GM12878 (cell line): ENCODE data around the gene SCN10A. TPM values are rescaled to one million over a fixed set of nuclear protein-coding genes. Genes with fewer than 3 reads are reported as not detected.

Source experiments
- ATAC-seq: fragments of 200-7000 bp; cut with Tn5 transposase; 3 replicates; pipeline ENCODE4 v1.9.1; 2020; ENCODE audit warnings: mild to moderate bottlenecking, moderate library complexity
- BruUV-seq: library from RNA; stranded (reverse); fragments of 400-500 nt; replicated peaks from 2 replicates; lab custom pipeline; 2021; lab: Mats Ljungman, UMichigan
- CTCF ChIA-PET: fragments of 300-600 bp; sonication (Branson Sonifier 250); formaldehyde crosslinking; extraction: SDS; loops from one replicate; lab custom pipeline; 2021; ENCODE audit warnings: inconsistent platforms; lab: Yijun Ruan, JAX
- POLR2A ChIA-PET: fragments of 350-600 bp; formaldehyde crosslinking; extraction: SDS; loops from one replicate; lab custom pipeline; 2021; ENCODE audit warnings: inconsistent platforms; lab: Charles Lee
- RAD21 ChIA-PET: fragments of 300-600 bp; sonication (Branson Sonifier 250); formaldehyde crosslinking; loops from one replicate; lab custom pipeline; 2023; ENCODE audit warnings: antibody characterized with exemption; ENCODE audit not compliant: unreplicated experiment; lab: Charles Lee
- SMC1A ChIA-PET: fragments of 300-600 bp; sonication (Branson Sonifier 250); formaldehyde crosslinking; loops from one replicate; lab custom pipeline; 2023; ENCODE audit not compliant: unreplicated experiment, uncharacterized antibody; lab: Charles Lee
- DNase-seq: peaks from one replicate; pipeline ENCODE4 v3.0.0-alpha.2; 2011; ENCODE audit warnings: low read depth, low spot score
- FAIRE-seq: peaks from 3 replicates; lab custom pipeline; 2011; peaks lifted over from hg19 to GRCh38; lab: Jason Lieb, UNC
- H2AFZ ChIP-seq: 2 replicates; pipeline ENCODE4 v1.6.0; 2011; ENCODE audit warnings: low read depth, low read length, control low read depth; ENCODE audit not compliant: control insufficient read depth
- H3K27ac ChIP-seq: 2 replicates; pipeline ENCODE4 v1.5.1; 2011; ENCODE audit warnings: control low read depth; ENCODE audit not compliant: control insufficient read depth, insufficient read depth
- H3K27me3 ChIP-seq, 2 experiments: replicated peaks in 1 of 2; 2 replicates each; pipeline versions ENCODE4 v1.6.0 to v1.6.1; 2011; ENCODE audit warnings: low read length in 1 of 2; ENCODE audit not compliant: control insufficient read depth in 2 of 2, insufficient read depth in 2 of 2
- H3K36me3 ChIP-seq, 2 experiments: 2 replicates each; pipeline ENCODE4 v1.5.1; 2011; ENCODE audit warnings: low read length in 1 of 2; ENCODE audit not compliant: control insufficient read depth in 2 of 2, insufficient read depth in 2 of 2
- H3K4me1 ChIP-seq: 2 replicates; pipeline ENCODE4 v1.6.1; 2011; ENCODE audit warnings: mild to moderate bottlenecking, low read length, moderate library complexity, mixed read lengths; ENCODE audit not compliant: control insufficient read depth, insufficient read depth
- H3K4me2 ChIP-seq: 2 replicates; pipeline ENCODE4 v1.6.0; 2011; ENCODE audit warnings: control low read depth; ENCODE audit not compliant: control insufficient read depth, insufficient read depth
- H3K4me3 ChIP-seq: fragments of 200-600 bp; sonication (generic); 2 replicates; pipeline ENCODE4 v1.5.1; 2016
- H3K79me2 ChIP-seq: 2 replicates; pipeline ENCODE4 v1.6.0; 2011; ENCODE audit warnings: low read length; ENCODE audit not compliant: control insufficient read depth, insufficient read depth
- H3K9ac ChIP-seq: 2 replicates; pipeline ENCODE4 v1.8.0; 2011; ENCODE audit warnings: low read length, control low read depth, mixed read lengths; ENCODE audit not compliant: control insufficient read depth, insufficient read depth
- H3K9me3 ChIP-seq: replicated peaks from 3 replicates; pipeline ENCODE4 v1.5.1; 2011; ENCODE audit warnings: mild to moderate bottlenecking, low read length; ENCODE audit not compliant: control insufficient read depth, insufficient read depth
- H4K20me1 ChIP-seq: 2 replicates; pipeline ENCODE4 v1.6.0; 2011; ENCODE audit not compliant: control insufficient read depth, insufficient read depth
- BACH1 ChIP-seq: fragments of 450-650 bp; IDR thresholded peaks from 2 replicates; pipeline ENCODE4 v1.6.1; 2017; ENCODE audit warnings: mild to moderate bottlenecking, borderline replicate concordance
- FOXK2 ChIP-seq: fragments of 450-650 bp; IDR thresholded peaks from 2 replicates; pipeline ENCODE4 v1.6.1; 2017; ENCODE audit warnings: mild to moderate bottlenecking, moderate library complexity
- FOXM1 ChIP-seq: IDR thresholded peaks from 2 replicates; pipeline ENCODE4 v1.6.1; 2012; ENCODE audit warnings: low read depth, mild to moderate bottlenecking, inconsistent platforms, low read length, moderate library complexity
- GABPA ChIP-seq: IDR thresholded peaks from 2 replicates; pipeline ENCODE4 v1.6.1; 2014; ENCODE audit warnings: antibody characterized with exemption, low read depth, mild to moderate bottlenecking, inconsistent platforms
- HDAC6 ChIP-seq: fragments of 200-600 bp; sonication (generic); IDR thresholded peaks from one replicate; pipeline ENCODE4 v1.8.0; 2017; ENCODE audit warnings: antibody characterized with exemption; ENCODE audit not compliant: unreplicated experiment
- IKZF2 ChIP-seq, 2 experiments: fragments of 450-650 bp; IDR thresholded peaks; 2 replicates each; pipeline ENCODE4 v1.6.1; 2017; ENCODE audit warnings: mild to moderate bottlenecking in 2 of 2, moderate library complexity in 2 of 2
- IRF4 ChIP-seq: IDR thresholded peaks from 2 replicates; pipeline ENCODE4 v1.6.1; 2011; ENCODE audit warnings: low read depth, low read length
- JUNB ChIP-seq: IDR thresholded peaks from 2 replicates; pipeline ENCODE4 v1.6.1; 2016; ENCODE audit warnings: antibody characterized with exemption, mild to moderate bottlenecking
- NR2F1 ChIP-seq: fragments of 450-650 bp; conservative IDR thresholded peaks from 2 replicates; pipeline ENCODE4 v1.6.1; 2017; ENCODE audit warnings: mild to moderate bottlenecking
- PML ChIP-seq: IDR thresholded peaks from 2 replicates; pipeline ENCODE4 v1.6.1; 2012; ENCODE audit warnings: low read length, inconsistent platforms
- POLR2A ChIP-seq: IDR thresholded peaks from 2 replicates; pipeline ENCODE4 v1.6.1; 2011; ENCODE audit warnings: low read depth, mild to moderate bottlenecking, low read length
- RB1 ChIP-seq: fragments of 450-650 bp; formaldehyde crosslinking; IDR thresholded peaks from 2 replicates; pipeline ENCODE4 v1.6.1; 2017; ENCODE audit warnings: mild to moderate bottlenecking, borderline replicate concordance
- RBBP5 ChIP-seq: fragments of 200-600 bp; sonication (generic); conservative IDR thresholded peaks from 2 replicates; pipeline ENCODE4 v1.6.1; 2016
- RCOR1 ChIP-seq: conservative IDR thresholded peaks from 2 replicates; pipeline ENCODE4 v1.6.1; 2012; ENCODE audit warnings: low read depth, low read length, improper control_type of control experiment
- SMAD1 ChIP-seq: fragments of 450-650 bp; IDR thresholded peaks from 2 replicates; pipeline ENCODE4 v1.6.1; 2018; ENCODE audit warnings: mild to moderate bottlenecking, low read depth; ENCODE audit not compliant: partially characterized antibody
- SP1 ChIP-seq: IDR thresholded peaks from one replicate; pipeline ENCODE4 v1.6.1; 2011; ENCODE audit warnings: low read depth, low read length
- SUPT20H ChIP-seq: IDR thresholded peaks from 2 replicates; pipeline ENCODE4 v1.6.1; 2011; ENCODE audit warnings: low read depth, mild to moderate bottlenecking, low read length, moderate library complexity, borderline replicate concordance; ENCODE audit not compliant: control insufficient read depth
- ZNF217 ChIP-seq: fragments of 450-650 bp; IDR thresholded peaks from 2 replicates; pipeline ENCODE4 v1.6.1; 2017; ENCODE audit warnings: antibody characterized with exemption, mild to moderate bottlenecking
- ZZZ3 ChIP-seq: IDR thresholded peaks from 2 replicates; pipeline ENCODE4 v1.6.1; 2011; ENCODE audit warnings: low read depth; ENCODE audit not compliant: control insufficient read depth, insufficient read length
- WGBS: methylation state at CpG from one replicate; pipeline ENCODE4 v1.1.6; 2016; ENCODE audit warnings: low lambda C conversion rate; ENCODE audit not compliant: insufficient replicate concordance, insufficient coverage; ENCODE audit errors: missing lambda C conversion rate; 5-methylcytosine and 5-hydroxymethylcytosine counted together
- in situ Hi-C: fragments of 300-500 bp; cut with MboI; formaldehyde crosslinking; loops from 9 replicates; pipeline ENCODE4 v1.14.3; 2018; ENCODE audit warnings: mixed read lengths
- intact Hi-C: fragments of 100-400 bp; cut with micrococcal nuclease; formaldehyde crosslinking; loops from one replicate; pipeline ENCODE4 v1.14.2; 2022; ENCODE audit not compliant: unreplicated experiment
- polyA plus RNA-seq, 11 experiments: library from polyadenylated mRNA; depleted of rRNA in 4 of 11; unstranded in 6 of 11; stranded (reverse) in 5 of 11; fragments of >200 nt; fragmentation: Nextera tagmentation in 4 of 11; fragmentation: Illumina TruSeq in 1 of 11; extraction: Ambion mirVana in 4 of 11; extraction: Trizol in 1 of 11; gene quantifications; 1 replicate in 1 of 11; 2 replicates in 10 of 11; pipeline versions ENCODE4 v1.2.1 to v1.2.3, GENCODE V29; 2011 to 2016; ENCODE audit warnings: inconsistent platforms in 2 of 11, missing spikeins in 2 of 11, low read depth in 1 of 11
- total RNA-seq, 4 experiments: library from RNA; depleted of rRNA in 3 of 4; stranded (reverse); fragments of >200 nt in 3 of 4; fragmentation: Illumina TruSeq in 1 of 4; extraction: Trizol in 1 of 4; gene quantifications; 2 replicates each; pipeline versions ENCODE4 v1.2.1 to v1.2.3, GENCODE V29; 2013 to 2021

SCN10A gene
- total and polyA plus RNA-seq, 10 of the 15 experiments (the other 5 are each of a cell fraction or from before 2014, with no cell fraction given) = not detected

DNA sequence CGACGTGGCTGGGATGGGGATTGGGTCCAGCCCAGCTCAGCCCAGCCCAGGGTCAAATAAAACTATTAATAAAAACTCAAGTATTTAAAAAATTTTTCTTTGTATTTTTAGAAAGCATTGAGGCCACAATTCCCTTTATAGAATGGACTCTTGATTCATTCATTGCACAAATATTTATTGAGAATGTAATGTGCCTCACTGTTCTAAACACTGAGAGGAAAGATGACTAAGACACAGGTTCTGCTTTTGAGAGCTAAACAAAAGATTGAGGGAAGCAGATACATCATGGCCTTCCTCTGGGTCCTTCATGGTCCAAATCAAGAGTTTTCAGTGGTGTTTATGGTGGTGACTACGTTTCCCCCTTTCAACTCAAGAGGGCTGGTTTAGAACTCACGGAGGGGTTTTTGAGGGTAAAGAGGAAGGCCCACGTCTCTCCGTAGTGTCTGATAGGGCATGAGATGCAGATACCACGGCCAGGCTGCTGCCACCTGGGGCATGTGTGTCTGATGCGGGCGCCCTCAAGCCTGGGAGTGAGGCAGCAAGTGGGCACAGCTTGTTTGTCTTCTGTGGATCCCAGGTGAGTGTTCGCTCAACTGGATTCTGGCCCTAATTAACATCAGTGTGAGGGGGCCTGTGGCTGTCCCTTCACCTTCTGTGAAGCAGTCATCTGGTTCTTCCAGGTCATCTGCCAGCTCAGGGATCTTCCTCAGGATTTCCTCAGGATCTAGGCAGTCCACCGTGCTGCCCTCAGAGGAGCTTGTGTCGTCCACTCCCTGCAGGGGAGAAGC lies 93.0 kb downstream of the SCN10A start:
- H3K4me1 ChIP-seq = no peaks in the 10 kb centered on the region
- no peak for TF ChIP-seq IKZF2 (IDR thresholded peaks at IDR 0.05)
- TF ChIP-seq, all 136 proteins: peak for 0
- ChIA-PET SMC1A (no interaction called here), CTCF (no interaction called here), RAD21 (no interaction called here), POLR2A (no interaction called here)
- DNase-seq = no peak
- no peak overlapping the region for H3K27ac ChIP-seq
- H3K36me3 ChIP-seq = no peaks in the 10 kb centered on the region
- no peak for ATAC-seq
- in situ Hi-C loops (no loop called here), intact Hi-C loops (no loop called here)
- no peak overlapping the region for H2AFZ ChIP-seq
- WGBS = 13% methylated on average over 12 of the region's 12 CpGs
- no peak overlapping the region for H3K4me2 ChIP-seq
- BruUV-seq = no TSS peak
- no peak overlapping the region for H3K9ac ChIP-seq
- no peaks in the 10 kb centered on the region; a peak in 2 of 4 replicates for H3K27me3 ChIP-seq
- H3K9me3 ChIP-seq = no peaks in the 10 kb centered on the region
- H3K79me2 ChIP-seq = no peaks in the 10 kb centered on the region
- H3K4me3 ChIP-seq = no peak overlapping the region
- no peak for FAIRE-seq
- no peaks in the 10 kb centered on the region for H4K20me1 ChIP-seq

DNA sequence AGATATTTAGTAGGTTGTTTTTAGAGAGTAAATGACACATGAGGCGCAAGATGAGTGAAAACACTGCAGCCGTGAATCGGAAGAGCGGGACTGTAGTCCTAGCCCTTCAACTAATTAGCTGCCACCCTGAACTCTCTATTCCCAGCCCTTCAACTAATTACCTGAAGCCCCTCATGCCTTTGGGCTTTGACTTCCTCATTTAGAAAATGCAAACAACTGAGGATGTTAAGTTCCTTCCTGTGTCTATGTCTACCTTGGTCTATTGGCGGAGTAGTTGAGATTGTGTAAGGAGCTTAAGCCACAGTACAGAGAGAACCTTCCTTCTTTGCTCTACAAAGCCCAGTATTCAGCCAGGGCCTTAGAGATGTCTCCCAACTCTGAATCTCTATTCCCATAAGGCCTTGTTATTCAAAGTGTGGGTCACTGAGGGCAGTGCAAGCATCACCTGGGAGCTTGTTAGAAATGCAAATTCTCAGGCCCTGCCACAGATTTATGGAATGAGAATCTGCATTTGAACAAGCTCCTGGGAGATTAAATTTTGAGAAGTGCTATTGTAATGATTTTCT lies 94.7 kb downstream of the SCN10A start:
- ChIA-PET CTCF (no interaction called here), POLR2A (no interaction called here), SMC1A (no interaction called here), RAD21 (no interaction called here)
- Histone ChIP-seq H3K36me3 (no peaks in the 10 kb centered on the region), H3K9ac (no peak overlapping the region), H3K4me3 (no peak overlapping the region), H3K27ac (no peak overlapping the region), H3K9me3 (no peaks in the 10 kb centered on the region), H3K4me1 (no peaks in the 10 kb centered on the region), H3K4me2 (no peak overlapping the region), H3K79me2 (no peaks in the 10 kb centered on the region), H2AFZ (no peak overlapping the region), H4K20me1 (no peaks in the 10 kb centered on the region), H3K27me3 (no peaks in the 10 kb centered on the region; a peak in 2 of 4 replicates)
- no peak for TF ChIP-seq RBBP5
- TF ChIP-seq GABPA = no peak
- TF ChIP-seq NR2F1 = no peak
- no peak for TF ChIP-seq FOXK2
- TF ChIP-seq FOXM1 = no peak
- no peak for TF ChIP-seq POLR2A
- no peak for TF ChIP-seq RB1
- TF ChIP-seq ZNF217 = no peak
- TF ChIP-seq SP1 = no peak
- TF ChIP-seq SMAD1 = no peak
- no peak for TF ChIP-seq RCOR1
- no peak for TF ChIP-seq BACH1
- TF ChIP-seq PML = no peak
- no peak for TF ChIP-seq SUPT20H
- TF ChIP-seq JUNB = no peak
- no peak for TF ChIP-seq HDAC6
- TF ChIP-seq ZZZ3 = no peak
- no peak for TF ChIP-seq IRF4
- DNase-seq (no peak), FAIRE-seq (no peak), ATAC-seq (no peak)
- in situ Hi-C loops (no loop called here), intact Hi-C loops (no loop called here)
- BruUV-seq = no TSS peak
- WGBS = 61% methylated on average over 5 of the region's 5 CpGs
